Measurements from ENCODE around the gene ALKBH6. TPM values are rescaled to one million over a fixed set of nuclear protein-coding genes. Genes with fewer than 3 reads are reported as not detected.

ALKBH6 gene
- total RNA-seq, 2 experiments from 2014 or later, result 28.7 to 29.0 TPM

DNA sequence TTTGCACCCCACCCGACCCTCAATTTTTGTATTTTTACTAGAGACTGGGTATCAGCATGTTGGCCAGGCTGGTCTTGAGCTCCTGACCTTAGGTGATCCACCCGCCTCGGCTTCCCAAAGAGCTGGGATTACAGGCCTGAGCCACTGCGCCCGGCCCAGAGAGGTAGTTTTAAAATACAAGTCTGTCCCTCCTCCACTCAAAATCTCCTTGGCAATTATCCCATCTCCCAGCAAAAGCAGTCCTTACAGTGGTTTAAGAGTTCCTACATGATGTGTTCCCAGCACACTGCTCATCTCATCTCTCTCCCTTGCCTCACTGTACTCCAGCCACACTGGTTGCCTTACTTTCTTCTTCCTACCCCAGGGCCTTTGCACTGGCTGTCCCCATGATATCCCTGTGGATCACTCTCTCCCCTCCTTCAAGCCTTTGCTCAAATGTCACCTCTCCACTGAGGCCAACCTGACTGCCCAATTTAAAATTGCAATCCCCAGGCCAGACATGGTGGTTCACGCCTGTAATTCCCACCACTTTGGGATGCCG is 53.5 kb downstream of the ALKBH6 start:
- Histone ChIP-seq H3K27ac (ENCODE audit: low read depth, low read length, poor library complexity, severe bottlenecking) (no peak overlapping the region), H3K79me2 (ENCODE audit: insufficient read depth, low read depth, low read length) (no peaks in the 10 kb centered on the region), H3K9me2 (ENCODE audit: insufficient read depth, low read length) (no peaks in the 10 kb centered on the region), H2AFZ (ENCODE audit: low read length) (no peak overlapping the region), H3K4me2 (ENCODE audit: low read length) (no peak overlapping the region), H4K20me1 (ENCODE audit: insufficient read depth, low read length) (no peaks in the 10 kb centered on the region), H3K9me3 (ENCODE audit: low read length) (no peaks in the 10 kb centered on the region), H3K36me3 (ENCODE audit: insufficient read depth, low read length) (no peaks in the 10 kb centered on the region), H3K4me1 (ENCODE audit: insufficient read depth, low read length, poor library complexity, severe bottlenecking) (no peaks in the 10 kb centered on the region), H3K4me3 (ENCODE audit: low read depth, low read length, poor library complexity, severe bottlenecking) (no peak overlapping the region)
- ChIA-PET CTCF (ENCODE audit: unreplicated experiment) (no interaction called here), POLR2A (no interaction called here)
- intact Hi-C loops (cut with micrococcal nuclease; ENCODE audit: unreplicated experiment), result no loop called here
- no TSS peak for BruUV-seq (replicated peaks)
- no peak for DNase-seq (ENCODE audit: low spot score)
- TF ChIP-seq EZH2phosphoT487 (IDR thresholded peaks at IDR 0.05; ENCODE audit: borderline replicate concordance, low read depth, low read length), result no peak
- TF ChIP-seq, protein P1, sequence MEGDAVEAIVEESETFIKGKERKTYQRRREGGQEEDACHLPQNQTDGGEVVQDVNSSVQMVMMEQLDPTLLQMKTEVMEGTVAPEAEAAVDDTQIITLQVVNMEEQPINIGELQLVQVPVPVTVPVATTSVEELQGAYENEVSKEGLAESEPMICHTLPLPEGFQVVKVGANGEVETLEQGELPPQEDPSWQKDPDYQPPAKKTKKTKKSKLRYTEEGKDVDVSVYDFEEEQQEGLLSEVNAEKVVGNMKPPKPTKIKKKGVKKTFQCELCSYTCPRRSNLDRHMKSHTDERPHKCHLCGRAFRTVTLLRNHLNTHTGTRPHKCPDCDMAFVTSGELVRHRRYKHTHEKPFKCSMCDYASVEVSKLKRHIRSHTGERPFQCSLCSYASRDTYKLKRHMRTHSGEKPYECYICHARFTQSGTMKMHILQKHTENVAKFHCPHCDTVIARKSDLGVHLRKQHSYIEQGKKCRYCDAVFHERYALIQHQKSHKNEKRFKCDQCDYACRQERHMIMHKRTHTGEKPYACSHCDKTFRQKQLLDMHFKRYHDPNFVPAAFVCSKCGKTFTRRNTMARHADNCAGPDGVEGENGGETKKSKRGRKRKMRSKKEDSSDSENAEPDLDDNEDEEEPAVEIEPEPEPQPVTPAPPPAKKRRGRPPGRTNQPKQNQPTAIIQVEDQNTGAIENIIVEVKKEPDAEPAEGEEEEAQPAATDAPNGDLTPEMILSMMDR (conservative IDR thresholded peaks at IDR 0.05; ENCODE audit: low read length), result no peak

DNA sequence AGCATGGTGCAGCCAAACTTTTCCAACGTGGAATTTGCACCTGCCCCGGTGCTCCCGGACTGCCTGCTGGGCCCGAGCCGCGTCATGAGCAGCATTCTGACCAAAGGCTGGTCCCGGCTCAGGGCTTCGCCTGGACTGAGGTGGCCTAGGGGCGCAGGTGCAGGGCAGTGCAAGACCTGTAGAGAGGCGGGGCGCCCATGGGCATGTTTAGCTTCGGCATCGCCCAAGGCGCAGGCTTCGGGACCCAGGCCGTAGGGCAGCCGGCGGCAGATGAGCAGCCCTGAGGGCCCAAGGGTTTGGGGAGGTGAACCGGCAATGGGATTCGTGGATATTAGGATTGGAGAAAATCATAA is 54.1 kb downstream of the ALKBH6 start:
- intact Hi-C loops (cut with micrococcal nuclease; ENCODE audit: unreplicated experiment), result no loop called here
- H3K9me2 ChIP-seq (ENCODE audit: insufficient read depth, low read length), result no peaks in the 10 kb centered on the region
- ChIA-PET POLR2A (no interaction called here), CTCF (ENCODE audit: unreplicated experiment) (no interaction called here)
- DNase-seq (ENCODE audit: low spot score), result no peak
- BruUV-seq (replicated peaks), result no TSS peak
- no peaks in the 10 kb centered on the region for H4K20me1 ChIP-seq (ENCODE audit: insufficient read depth, low read length)
- no peaks in the 10 kb centered on the region for H3K4me1 ChIP-seq (ENCODE audit: insufficient read depth, low read length, poor library complexity, severe bottlenecking)
- H3K79me2 ChIP-seq (ENCODE audit: insufficient read depth, low read depth, low read length), result no peaks in the 10 kb centered on the region
- no peak overlapping the region for H3K4me3 ChIP-seq (ENCODE audit: low read depth, low read length, poor library complexity, severe bottlenecking)
- no peak overlapping the region for H3K27ac ChIP-seq (ENCODE audit: low read depth, low read length, poor library complexity, severe bottlenecking)
- no peak for TF ChIP-seq EZH2phosphoT487 (IDR thresholded peaks at IDR 0.05; ENCODE audit: borderline replicate concordance, low read depth, low read length)
- TF ChIP-seq, protein P1 (conservative IDR thresholded peaks at IDR 0.05; ENCODE audit: low read length), result no peak
- no peaks in the 10 kb centered on the region for H3K36me3 ChIP-seq (ENCODE audit: insufficient read depth, low read length)
- no peak overlapping the region for H2AFZ ChIP-seq (ENCODE audit: low read length)
- no peak overlapping the region for H3K4me2 ChIP-seq (ENCODE audit: low read length)
- H3K9me3 ChIP-seq (ENCODE audit: low read length), result no peaks in the 10 kb centered on the region

Other genes with a start within 250 kb of the ALKBH6 start
- 15.1 and 21.3 TPM in 2 replicates for gene ARHGAP33, start 238.6 kb downstream of the ALKBH6 start, total RNA-seq (2014; rRNA removed; shearing (Covaris generic))
- 94.6 and 130 TPM in 2 replicates for gene ARHGAP33, start 238.6 kb downstream of the ALKBH6 start, total RNA-seq (2022)
- gene PRODH2, start 201.4 kb downstream of the ALKBH6 start, total RNA-seq (2014; rRNA removed; shearing (Covaris generic)), result not detected in 2 replicates
- not detected in 2 replicates for gene PRODH2, start 201.4 kb downstream of the ALKBH6 start, total RNA-seq (2022)
- not detected in 2 replicates for gene NPHS1, start 161.7 kb downstream of the ALKBH6 start, total RNA-seq (2014; rRNA removed; shearing (Covaris generic))
- gene NPHS1, start 161.7 kb downstream of the ALKBH6 start, total RNA-seq (2022), result not detected in 2 replicates
- gene KIRREL2, start 157.3 kb downstream of the ALKBH6 start, total RNA-seq (2014; rRNA removed; shearing (Covaris generic)), result 0.95 and 1.4 TPM in 2 replicates
- 2.0 and 2.2 TPM in 2 replicates for gene KIRREL2, start 157.3 kb downstream of the ALKBH6 start, total RNA-seq (2022)
- gene APLP1, start 145.6 kb downstream of the ALKBH6 start, total RNA-seq (2014; rRNA removed; shearing (Covaris generic)), result 0.13 TPM in 1 of 2 replicates, not detected in the other
- 0.70 and 1.2 TPM in 2 replicates for gene APLP1, start 145.6 kb downstream of the ALKBH6 start, total RNA-seq (2022)
- gene NFKBID, start 113.7 kb downstream of the ALKBH6 start, total RNA-seq (2014; rRNA removed; shearing (Covaris generic)), result 48.6 and 57.4 TPM in 2 replicates
- gene NFKBID, start 113.7 kb downstream of the ALKBH6 start, total RNA-seq (2022), result 40.5 and 42.6 TPM in 2 replicates
- 8.1 and 15.0 TPM in 2 replicates for gene HCST, start 111.7 kb downstream of the ALKBH6 start, total RNA-seq (2014; rRNA removed; shearing (Covaris generic))
- gene HCST, start 111.7 kb downstream of the ALKBH6 start, total RNA-seq (2022), result 25.2 and 36.0 TPM in 2 replicates
- not detected in 2 replicates for gene TYROBP, start 105.9 kb downstream of the ALKBH6 start, total RNA-seq (2014; rRNA removed; shearing (Covaris generic))
- not detected in 2 replicates for gene TYROBP, start 105.9 kb downstream of the ALKBH6 start, total RNA-seq (2022)
- gene LRFN3, start 77.8 kb downstream of the ALKBH6 start, total RNA-seq (2014; rRNA removed; shearing (Covaris generic)), result 2.8 and 3.1 TPM in 2 replicates
- gene LRFN3, start 77.8 kb downstream of the ALKBH6 start, total RNA-seq (2022), result 3.4 and 6.0 TPM in 2 replicates
- 52.6 and 60.9 TPM in 2 replicates for gene SDHAF1, start 19.0 kb downstream of the ALKBH6 start, total RNA-seq (2014; rRNA removed; shearing (Covaris generic))
- gene SDHAF1, start 19.0 kb downstream of the ALKBH6 start, total RNA-seq (2022), result 24.2 and 26.1 TPM in 2 replicates
- gene SYNE4, start 5.4 kb downstream of the ALKBH6 start, total RNA-seq (2014; rRNA removed; shearing (Covaris generic)), result 0.26 and 2.7 TPM in 2 replicates
- 3.1 and 4.5 TPM in 2 replicates for gene SYNE4, start 5.4 kb downstream of the ALKBH6 start, total RNA-seq (2022)
- gene CLIP3, start 18.7 kb upstream of the ALKBH6 start, total RNA-seq (2014; rRNA removed; shearing (Covaris generic)), result 0.66 TPM in 1 of 2 replicates, not detected in the other
- gene CLIP3, start 18.7 kb upstream of the ALKBH6 start, total RNA-seq (2022), result 2.4 and 2.6 TPM in 2 replicates
- gene THAP8, start 40.1 kb upstream of the ALKBH6 start, total RNA-seq (2014; rRNA removed; shearing (Covaris generic)), result 4.9 and 7.3 TPM in 2 replicates
- gene THAP8, start 40.1 kb upstream of the ALKBH6 start, total RNA-seq (2022), result 7.3 and 7.5 TPM in 2 replicates
- 39.0 and 44.5 TPM in 2 replicates for gene WDR62, start 40.7 kb upstream of the ALKBH6 start, total RNA-seq (2014; rRNA removed; shearing (Covaris generic))
- 60.2 and 65.4 TPM in 2 replicates for gene WDR62, start 40.7 kb upstream of the ALKBH6 start, total RNA-seq (2022)
- gene OVOL3, start 96.9 kb upstream of the ALKBH6 start, total RNA-seq (2014; rRNA removed; shearing (Covaris generic)), result not detected in 2 replicates
- gene OVOL3, start 96.9 kb upstream of the ALKBH6 start, total RNA-seq (2022), result not detected in 2 replicates
- 149 and 151 TPM in 2 replicates for gene POLR2I, start 100.7 kb upstream of the ALKBH6 start, total RNA-seq (2014; rRNA removed; shearing (Covaris generic))
- gene POLR2I, start 100.7 kb upstream of the ALKBH6 start, total RNA-seq (2022), result 76.0 and 78.6 TPM in 2 replicates
- gene TBCB, start 101.3 kb upstream of the ALKBH6 start, total RNA-seq (2014; rRNA removed; shearing (Covaris generic)), result 198 and 200 TPM in 2 replicates
- gene TBCB, start 101.3 kb upstream of the ALKBH6 start, total RNA-seq (2022), result 133 and 136 TPM in 2 replicates
- gene CAPNS1, start 125.9 kb upstream of the ALKBH6 start, total RNA-seq (2014; rRNA removed; shearing (Covaris generic)), result 125 and 166 TPM in 2 replicates
- 337 and 339 TPM in 2 replicates for gene CAPNS1, start 125.9 kb upstream of the ALKBH6 start, total RNA-seq (2022)
- not detected in 2 replicates for gene COX7A1, start 138.2 kb upstream of the ALKBH6 start, total RNA-seq (2014; rRNA removed; shearing (Covaris generic))
- not detected in 2 replicates for gene COX7A1, start 138.2 kb upstream of the ALKBH6 start, total RNA-seq (2022)
- 2.1 and 2.8 TPM in 2 replicates for gene ZNF565, start 200.5 kb upstream of the ALKBH6 start, total RNA-seq (2014; rRNA removed; shearing (Covaris generic))
- gene ZNF565, start 200.5 kb upstream of the ALKBH6 start, total RNA-seq (2022), result 3.2 and 4.0 TPM in 2 replicates
- gene ZNF146, start 200.9 kb upstream of the ALKBH6 start, total RNA-seq (2014; rRNA removed; shearing (Covaris generic)), result 67.4 and 69.4 TPM in 2 replicates
- gene ZNF146, start 200.9 kb upstream of the ALKBH6 start, total RNA-seq (2022), result 85.1 and 86.3 TPM in 2 replicates